ENCODE data around the gene ZBTB21.

Gene ZBTB21

DNA sequence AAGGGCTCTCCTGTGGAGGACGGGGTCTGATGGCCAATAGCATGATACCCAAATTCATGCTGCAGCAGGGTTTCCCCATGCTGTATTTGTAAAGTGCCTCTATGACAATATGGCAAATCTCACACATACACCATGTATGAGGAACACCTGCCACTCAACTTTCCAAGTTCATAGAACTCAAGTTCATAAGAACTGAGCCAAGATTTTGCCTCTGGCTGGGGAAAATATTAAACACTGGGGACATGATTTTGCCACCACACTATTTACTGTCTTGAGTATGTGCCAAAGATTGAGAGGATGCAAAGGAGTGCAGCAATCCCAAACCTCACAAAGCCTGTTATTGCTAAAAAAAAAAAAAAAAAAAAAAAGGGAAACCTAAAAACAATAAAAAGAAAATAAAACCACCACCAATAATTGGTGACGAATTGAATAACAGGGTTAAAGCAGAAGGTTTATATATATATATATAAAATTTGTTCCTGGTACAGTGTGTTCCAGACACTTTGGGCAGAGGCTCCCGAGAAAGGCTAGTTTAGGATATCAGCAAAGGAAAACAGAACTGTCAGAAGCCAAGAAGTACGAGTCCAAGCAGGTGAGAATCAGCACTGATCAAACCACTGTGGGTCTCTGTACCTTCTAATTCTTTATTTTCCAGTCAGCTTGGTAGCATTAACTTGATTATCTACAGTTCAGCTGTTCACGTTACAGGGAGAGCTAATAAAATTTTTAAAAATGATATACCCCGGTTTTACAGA is 24.3 kb downstream of the ZBTB21 start:
- no peak for DNase-seq

DNA sequence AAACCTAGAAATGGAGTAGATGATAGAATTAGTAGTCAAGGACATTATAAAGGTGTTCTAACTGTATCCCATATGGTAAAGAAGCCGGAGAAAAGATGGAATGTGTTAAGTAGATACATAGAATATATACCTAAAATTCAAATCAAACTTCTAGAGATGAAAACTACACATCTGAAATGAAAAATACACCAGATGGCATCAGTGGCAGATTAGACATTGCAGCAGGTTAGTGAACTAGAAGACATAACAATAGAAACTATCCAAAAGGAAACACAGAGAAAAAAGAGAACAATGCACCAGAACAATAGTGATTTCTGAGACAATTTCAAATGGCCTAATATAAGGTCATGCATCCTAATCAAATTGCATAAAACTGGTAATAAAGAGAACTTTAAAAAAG is 26.9 kb downstream of the ZBTB21 start:
- DNase-seq = no peak

DNA sequence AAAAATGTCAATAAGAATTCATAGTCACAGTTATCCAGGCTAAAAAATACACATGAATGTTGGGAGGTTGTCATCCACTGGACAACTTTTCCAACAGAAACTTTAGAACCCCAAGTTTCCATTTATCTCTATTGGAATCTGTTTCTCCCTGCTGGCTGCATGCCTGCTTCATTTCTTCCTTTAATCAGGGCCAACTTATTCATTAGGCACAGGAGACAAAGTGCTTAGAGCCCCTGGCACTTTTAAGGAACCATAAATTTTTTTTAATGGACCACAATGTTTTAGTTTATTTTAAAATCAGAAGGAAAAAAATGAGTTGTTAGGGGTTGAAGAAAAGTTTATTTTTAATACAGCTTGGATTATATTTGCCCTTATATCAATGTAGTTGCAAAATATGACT is 29.6 kb downstream of the ZBTB21 start:
- no peak for DNase-seq

GRCh38 chr21:41979751-41980369 is 30.3 kb downstream of the ZBTB21 start:
- no peak for DNase-seq

DNA sequence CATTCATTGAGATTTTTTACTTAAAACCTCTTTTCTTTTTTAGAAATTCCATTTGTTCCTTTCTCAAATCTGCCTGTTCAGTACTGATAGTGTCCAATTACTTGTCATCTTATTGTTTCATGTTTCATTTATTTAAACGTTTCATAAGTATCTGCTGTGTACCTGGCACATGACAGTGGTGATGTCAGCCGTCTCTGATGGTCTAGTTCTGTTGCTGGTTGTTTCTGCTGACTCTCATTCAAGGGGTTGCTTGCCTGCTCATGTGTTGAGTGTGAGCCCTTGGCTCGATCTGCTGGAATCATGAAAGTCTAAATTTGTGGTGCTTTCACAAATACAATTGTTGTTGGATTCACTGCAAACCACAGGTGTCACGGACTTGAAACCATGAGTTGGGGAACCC is 30.8 kb downstream of the ZBTB21 start:
- DNase-seq = no peak

- no peak for DNase-seq
Measured at GRCh38 chr21:41977034-41977950, 32.9 kb downstream of the ZBTB21 start.

GRCh38 chr21:41976611-41977010 is 33.5 kb downstream of the ZBTB21 start:
- DNase-seq = no peak

- DNase-seq = no peak
Measured at GRCh38 chr21:41975391-41976272, 34.5 kb downstream of the ZBTB21 start.

DNA sequence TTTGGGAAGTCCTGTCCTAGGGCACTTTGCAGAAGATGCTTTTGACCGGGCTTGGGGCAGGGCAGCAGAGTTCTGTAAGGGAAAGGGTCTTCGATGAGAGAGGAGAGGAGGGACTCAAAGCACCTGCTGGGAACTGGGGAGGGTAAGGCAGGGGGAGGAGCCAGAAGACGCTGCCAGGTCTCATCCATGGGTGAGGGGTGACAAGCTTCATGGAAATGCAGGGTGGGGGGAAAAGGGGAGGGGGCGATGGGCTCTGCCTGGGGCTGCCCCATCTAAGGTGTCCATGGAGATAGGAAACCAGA is 35.5 kb downstream of the ZBTB21 start:
- no peak for DNase-seq

DNA sequence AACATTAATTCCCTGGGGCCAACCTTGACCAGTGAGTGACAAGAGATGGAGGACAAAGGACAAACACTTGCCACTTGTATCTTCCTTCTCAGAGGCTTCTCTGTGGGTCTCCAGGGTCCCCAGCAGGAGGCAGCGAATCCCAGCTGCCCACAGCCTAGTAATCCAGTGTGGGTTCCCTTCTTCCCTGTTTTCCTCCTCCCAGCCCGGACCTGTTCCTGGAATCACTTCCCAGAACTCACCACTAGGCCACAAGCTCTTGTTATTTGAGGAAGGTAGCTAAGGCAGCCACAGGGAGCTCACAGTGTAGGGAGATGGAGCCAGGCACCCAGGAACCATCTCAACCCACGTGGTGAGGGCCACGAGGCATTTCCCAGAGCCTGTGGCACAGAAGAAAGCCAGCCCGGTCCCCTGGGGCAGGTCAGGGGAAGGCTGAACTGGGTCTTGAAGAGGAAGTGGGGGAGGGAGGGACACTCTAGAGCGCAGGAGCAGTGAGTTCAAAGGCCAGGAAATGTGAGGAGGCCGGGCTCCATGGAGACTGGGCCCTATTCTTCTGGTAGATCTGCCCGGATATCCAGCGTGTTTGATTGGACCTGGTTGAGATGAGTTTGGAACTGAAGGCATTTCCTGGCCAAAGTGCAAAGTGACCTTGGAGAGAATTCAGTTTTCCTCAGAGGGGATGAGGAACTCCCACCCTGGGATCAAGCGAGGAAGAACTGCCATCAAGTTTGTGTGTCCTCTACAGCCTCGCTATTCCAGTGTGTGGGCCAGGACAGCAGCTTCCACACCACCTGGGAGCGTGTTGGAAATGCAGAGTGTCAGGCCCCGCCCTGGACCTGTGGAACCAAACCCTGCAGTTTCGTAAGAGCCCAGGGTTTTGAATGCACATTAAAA is 36.1 kb downstream of the ZBTB21 start:
- no peak for DNase-seq

DNA sequence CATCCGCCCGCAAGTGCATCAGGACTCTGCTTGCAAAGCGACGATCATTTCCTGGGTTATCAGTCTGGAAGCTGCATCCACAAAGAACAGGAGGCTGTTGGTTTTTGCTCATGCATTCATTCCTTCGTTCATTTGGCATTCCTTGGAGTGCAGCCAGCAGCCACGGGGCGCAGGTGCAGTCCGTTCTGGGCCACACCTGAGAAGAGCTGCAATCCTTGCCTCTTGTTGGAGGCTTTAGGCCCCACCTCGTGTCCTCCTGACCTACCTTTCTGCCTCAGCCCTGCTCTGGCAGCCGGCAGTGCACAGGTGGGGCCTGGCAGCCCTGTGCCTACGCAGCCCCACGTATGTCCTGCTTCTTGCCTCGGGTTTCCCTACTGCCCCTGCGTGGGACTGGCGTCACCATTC is 36.7 kb downstream of the ZBTB21 start:
- no peak for DNase-seq

- DNase-seq = no peak
Measured at GRCh38 chr21:41972511-41973205, 37.5 kb downstream of the ZBTB21 start.

DNA sequence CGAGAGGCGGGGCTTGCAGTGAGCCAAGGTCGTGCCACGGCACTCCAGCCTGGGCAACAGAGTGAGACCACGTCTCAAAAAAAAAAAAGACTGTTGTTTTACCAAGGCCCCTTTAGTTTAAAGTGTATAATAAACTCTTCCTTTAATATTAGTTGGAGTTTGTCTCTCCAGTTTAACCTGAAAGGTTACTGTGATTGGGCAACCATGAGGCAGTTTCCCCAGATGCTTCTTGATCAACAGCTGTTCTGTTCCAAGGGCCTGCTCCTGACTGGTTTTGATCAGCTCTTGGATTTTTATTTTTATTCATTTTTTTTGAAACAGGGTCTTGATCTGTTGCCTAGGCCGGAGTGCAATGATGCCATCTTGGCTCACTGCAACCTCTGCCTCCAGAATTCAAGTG is 38.3 kb downstream of the ZBTB21 start:
- no peak for DNase-seq

- no peak for DNase-seq
Measured at GRCh38 chr21:41970751-41971653, 39.2 kb downstream of the ZBTB21 start.

DNA sequence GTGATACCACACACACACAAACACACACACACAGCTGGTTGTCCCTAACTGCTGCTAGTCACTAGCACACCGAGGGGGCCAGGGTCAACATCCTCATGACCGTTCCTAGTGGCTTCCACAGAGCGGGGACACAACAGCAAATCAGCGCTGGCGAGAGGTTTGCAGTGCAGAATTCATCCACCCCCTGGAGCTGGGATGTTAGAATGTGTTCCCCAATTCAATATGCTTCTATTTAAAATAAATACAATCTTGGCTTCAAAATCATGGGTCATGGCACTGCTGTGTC is 40.1 kb downstream of the ZBTB21 start:
- no peak for DNase-seq

DNA sequence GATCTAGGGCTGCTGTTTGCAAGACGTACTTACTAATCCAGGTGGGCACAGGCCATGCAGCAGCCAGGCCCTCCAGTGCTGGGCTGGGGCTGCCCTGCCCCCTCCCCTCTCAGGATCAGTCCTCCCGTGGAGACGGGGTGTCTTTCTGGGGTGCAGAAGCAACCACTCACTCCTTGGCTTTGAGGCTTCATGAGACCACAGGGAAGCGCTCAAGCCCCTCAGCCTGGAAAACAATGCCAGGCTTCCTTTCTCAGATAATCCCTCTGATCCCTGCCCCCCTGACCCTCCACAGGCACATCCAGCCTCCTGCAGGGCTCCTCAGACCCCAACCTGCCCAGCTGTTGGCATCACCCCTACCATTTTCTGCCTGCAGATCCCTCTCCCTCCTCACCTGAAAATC is 42.5 kb downstream of the ZBTB21 start:
- no peak for DNase-seq

DNA sequence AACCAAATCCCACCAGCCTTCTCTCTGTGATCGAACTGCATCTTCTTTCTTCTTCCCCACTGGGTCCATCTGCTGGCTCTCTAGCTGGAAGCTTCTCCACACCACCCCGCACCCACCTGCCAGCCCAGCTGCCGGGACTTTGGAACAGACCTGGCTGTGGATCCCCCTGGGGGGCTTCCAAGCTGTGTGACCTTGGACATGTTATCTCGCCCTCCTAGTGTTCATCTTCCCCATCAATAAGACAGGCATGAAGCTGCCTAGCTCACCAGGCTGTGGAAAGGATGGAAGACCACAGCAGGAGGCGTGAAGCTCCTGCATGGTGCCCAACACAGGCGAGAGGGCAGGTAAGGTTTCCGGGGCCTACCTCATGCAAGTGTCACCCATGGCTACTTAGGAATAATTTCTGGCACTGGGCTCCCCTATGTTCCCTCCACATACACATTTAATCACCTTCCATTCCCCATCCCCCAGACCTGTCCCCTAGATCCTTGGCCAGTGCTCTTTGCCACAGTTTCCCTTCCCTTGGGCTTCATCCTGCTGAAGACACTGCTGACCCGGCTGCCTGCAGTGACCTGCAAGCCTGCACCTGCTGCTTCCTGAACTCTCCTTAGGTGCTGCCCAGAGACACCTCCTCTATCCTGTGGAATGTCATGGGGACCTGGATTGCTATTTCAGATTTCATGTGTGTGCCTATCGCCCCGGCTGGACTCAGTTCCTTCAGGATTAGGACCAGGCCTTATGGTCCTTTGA is 43.1 kb downstream of the ZBTB21 start:
- no peak for DNase-seq

DNA sequence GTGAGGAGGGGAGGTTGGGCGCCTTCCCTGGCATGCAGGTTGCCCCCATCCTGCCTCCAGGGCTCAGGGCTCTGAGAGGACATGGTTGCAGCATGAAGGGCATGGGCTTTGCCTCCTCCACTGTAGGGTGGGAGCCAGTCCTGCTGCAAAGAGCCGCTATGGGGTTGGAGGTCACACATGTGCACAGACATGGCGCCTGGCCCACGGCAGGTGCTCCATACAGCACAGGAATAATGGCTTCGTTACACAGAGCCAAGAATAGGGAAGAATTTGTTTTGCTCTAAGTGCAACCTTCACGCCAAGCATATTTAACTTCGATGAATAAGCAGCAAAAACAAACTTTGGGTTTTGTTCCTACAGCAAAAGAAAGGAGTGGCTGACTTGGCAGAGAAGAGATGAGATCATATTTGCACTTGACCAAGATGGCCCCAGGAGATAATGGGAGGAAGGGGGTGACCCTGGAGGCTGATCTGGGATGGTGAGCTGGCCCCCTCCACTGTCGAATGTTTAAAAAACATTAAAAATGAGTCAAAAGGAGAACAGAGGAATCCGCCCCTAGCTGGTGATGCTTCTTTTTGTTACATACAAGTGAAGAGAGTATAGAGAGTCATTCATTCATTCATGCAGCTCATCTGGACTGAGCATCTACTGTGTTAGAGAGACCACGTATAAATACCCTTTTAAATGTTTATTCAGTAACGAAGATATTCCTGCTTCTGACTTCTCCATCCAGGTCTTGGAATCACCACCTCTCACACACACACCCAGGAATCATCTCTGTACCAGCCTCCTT is 43.9 kb downstream of the ZBTB21 start:
- no peak for DNase-seq

All from Kasumi-1 (cell line).